ENCODE data around the gene PCYT1B. TPM values are rescaled to one million over a fixed set of nuclear protein-coding genes. Genes with fewer than 3 reads are reported as not detected.
A peak's percentile ranks its signal among the peaks of the same experiment; 100 is the strongest.

The PCYT1B gene
- total RNA-seq, 1 experiment from 2014 or later, result 20.7 TPM

DNA sequence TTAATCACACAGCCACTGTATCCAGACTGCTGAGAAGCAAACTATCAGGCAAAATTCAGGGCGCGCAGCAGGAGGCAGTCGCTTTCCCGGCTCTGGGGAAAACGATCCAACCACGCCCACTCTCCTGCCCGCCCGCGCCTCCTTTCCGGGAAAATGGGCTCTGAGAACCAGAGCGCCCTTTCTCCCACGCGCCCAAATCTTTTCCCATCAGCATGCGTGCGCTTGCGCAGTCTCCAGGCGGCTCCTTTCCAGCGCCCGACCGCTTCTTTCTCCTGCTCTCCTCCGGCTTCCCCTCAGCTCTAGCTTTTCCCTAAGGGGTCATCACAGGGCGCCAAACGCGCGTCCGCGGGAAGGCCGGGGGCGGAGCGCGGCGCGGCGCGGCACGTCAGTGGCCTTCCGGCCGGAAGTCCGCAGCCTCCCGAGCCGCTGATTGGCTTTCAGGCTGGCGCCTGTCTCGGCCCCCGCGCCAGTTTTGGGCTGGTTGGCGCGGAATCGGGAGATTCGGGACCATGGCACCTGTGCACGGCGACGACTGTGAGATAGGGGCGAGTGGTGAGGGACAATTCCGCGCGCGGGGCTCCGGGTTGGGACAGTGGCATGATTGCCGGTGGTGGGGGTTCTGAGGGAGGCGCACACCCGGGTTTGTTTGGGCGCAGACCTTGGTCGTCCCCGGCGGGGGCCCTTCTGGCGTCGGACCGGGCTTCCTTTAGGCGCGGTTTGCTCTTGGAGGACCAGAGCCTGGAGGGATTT is 46.5 kb upstream of the PCYT1B start, which contains the start of gene POLA1 (continued):
- TF ChIP-seq EMX1 (CRISPR knock-in tag; IDR thresholded peaks at IDR 0.05) (no peak), NR3C1 (CRISPR knock-in tag; conservative IDR thresholded peaks at IDR 0.05; ENCODE audit: low read depth) (no peak), MXD4 (CRISPR knock-in tag; IDR thresholded peaks at IDR 0.05; ENCODE audit: borderline replicate concordance) (no peak), ESRRA (CRISPR knock-in tag; IDR thresholded peaks at IDR 0.05; ENCODE audit: borderline replicate concordance) (no peak), SMAD4 (CRISPR knock-in tag; IDR thresholded peaks at IDR 0.05) (no peak)
- TF ChIP-seq, protein P1, sequence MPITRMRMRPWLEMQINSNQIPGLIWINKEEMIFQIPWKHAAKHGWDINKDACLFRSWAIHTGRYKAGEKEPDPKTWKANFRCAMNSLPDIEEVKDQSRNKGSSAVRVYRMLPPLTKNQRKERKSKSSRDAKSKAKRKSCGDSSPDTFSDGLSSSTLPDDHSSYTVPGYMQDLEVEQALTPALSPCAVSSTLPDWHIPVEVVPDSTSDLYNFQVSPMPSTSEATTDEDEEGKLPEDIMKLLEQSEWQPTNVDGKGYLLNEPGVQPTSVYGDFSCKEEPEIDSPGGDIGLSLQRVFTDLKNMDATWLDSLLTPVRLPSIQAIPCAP (CRISPR knock-in tag; IDR thresholded peaks at IDR 0.05), result no peak
- TF ChIP-seq, protein P2, sequence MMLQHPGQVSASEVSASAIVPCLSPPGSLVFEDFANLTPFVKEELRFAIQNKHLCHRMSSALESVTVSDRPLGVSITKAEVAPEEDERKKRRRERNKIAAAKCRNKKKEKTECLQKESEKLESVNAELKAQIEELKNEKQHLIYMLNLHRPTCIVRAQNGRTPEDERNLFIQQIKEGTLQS (CRISPR knock-in tag; conservative IDR thresholded peaks at IDR 0.05), result no peak
- TF ChIP-seq, protein P3, sequence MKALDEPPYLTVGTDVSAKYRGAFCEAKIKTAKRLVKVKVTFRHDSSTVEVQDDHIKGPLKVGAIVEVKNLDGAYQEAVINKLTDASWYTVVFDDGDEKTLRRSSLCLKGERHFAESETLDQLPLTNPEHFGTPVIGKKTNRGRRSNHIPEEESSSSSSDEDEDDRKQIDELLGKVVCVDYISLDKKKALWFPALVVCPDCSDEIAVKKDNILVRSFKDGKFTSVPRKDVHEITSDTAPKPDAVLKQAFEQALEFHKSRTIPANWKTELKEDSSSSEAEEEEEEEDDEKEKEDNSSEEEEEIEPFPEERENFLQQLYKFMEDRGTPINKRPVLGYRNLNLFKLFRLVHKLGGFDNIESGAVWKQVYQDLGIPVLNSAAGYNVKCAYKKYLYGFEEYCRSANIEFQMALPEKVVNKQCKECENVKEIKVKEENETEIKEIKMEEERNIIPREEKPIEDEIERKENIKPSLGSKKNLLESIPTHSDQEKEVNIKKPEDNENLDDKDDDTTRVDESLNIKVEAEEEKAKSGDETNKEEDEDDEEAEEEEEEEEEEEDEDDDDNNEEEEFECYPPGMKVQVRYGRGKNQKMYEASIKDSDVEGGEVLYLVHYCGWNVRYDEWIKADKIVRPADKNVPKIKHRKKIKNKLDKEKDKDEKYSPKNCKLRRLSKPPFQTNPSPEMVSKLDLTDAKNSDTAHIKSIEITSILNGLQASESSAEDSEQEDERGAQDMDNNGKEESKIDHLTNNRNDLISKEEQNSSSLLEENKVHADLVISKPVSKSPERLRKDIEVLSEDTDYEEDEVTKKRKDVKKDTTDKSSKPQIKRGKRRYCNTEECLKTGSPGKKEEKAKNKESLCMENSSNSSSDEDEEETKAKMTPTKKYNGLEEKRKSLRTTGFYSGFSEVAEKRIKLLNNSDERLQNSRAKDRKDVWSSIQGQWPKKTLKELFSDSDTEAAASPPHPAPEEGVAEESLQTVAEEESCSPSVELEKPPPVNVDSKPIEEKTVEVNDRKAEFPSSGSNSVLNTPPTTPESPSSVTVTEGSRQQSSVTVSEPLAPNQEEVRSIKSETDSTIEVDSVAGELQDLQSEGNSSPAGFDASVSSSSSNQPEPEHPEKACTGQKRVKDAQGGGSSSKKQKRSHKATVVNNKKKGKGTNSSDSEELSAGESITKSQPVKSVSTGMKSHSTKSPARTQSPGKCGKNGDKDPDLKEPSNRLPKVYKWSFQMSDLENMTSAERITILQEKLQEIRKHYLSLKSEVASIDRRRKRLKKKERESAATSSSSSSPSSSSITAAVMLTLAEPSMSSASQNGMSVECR (CRISPR knock-in tag; IDR thresholded peaks at IDR 0.05; ENCODE audit: borderline replicate concordance), result peak; percentile 50; the same call in 1 of the 2 replicates
- TF ChIP-seq, protein P4, sequence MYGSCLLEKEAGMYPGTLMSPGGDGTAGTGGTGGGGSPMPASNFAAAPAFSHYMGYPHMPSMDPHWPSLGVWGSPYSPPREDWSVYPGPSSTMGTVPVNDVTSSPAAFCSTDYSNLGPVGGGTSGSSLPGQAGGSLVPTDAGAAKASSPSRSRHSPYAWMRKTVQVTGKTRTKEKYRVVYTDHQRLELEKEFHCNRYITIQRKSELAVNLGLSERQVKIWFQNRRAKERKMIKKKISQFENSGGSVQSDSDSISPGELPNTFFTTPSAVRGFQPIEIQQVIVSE (CRISPR knock-in tag; IDR thresholded peaks at IDR 0.05; ENCODE audit: borderline replicate concordance), result no peak

DNA sequence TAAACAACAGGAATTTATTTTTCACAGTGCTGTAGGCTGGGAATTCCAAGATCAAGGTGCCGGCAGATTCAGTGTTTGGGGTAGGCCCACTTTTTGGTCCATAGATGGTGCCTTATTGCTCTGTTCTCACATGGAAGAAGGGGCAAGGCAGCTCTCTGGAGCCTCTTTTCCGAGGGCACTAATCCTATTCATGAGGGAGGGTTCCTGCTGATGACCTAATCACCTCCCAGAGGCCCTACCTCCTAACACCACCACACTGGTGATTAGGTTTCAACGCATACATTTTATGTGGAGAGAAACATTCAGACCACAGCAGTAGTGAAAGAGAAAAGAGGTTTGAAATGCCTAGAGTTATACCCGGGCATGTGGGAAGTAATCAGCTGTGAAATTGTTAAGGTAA is 45.2 kb upstream of the PCYT1B start:
- Mint-ChIP-seq H3K9me3 (no peaks in the 10 kb centered on the region), H3K36me3 (no peaks in the 10 kb centered on the region), H3K27ac (peak overlapping the region; percentile 79), H3K27me3 (ENCODE audit: low read depth) (no peaks in the 10 kb centered on the region), H3K4me3 (peak overlapping the region; percentile 84), H3K4me1 (peaks cover 24% of the 10 kb centered on the region)
- ATAC-seq, result peak; percentile 32
- ChIA-PET POLR2A (interaction anchor here (0.5 kb wide), 1 partner anchor 59 kb away, joined by 3 read pairs; no protein-coding TSS in a partner anchor), CTCF (no interaction called here)
- TF ChIP-seq GABPB1 (CRISPR knock-in tag; IDR thresholded peaks at IDR 0.05) (no peak), ELF4 (CRISPR knock-in tag; IDR thresholded peaks at IDR 0.05; ENCODE audit: low read depth) (no peak), MYBL2 (CRISPR knock-in tag; IDR thresholded peaks at IDR 0.05) (no peak), TEAD4 (CRISPR knock-in tag; IDR thresholded peaks at IDR 0.05) (no peak)
- DNase-seq (ENCODE audit: low spot score), result no peak

DNA sequence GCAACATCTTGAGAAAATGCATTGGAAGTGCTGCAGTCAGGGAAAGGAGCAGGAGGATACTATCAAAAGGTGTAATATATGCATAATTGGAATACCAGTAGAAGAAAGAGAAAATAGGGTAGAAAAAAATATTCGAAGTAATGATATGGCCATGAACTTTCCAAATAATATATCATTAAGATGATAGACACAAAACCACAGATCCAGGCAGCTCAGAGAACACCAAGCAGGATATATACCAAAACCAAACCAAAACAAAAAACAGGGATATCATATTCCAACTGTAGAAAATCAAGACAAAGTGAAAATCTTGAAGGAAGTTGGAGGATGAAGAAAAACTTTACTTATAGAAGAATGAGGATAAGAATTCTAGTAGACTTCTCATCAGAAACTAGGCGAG is 36.9 kb upstream of the PCYT1B start:
- Mint-ChIP-seq H3K4me1 (no peaks in the 10 kb centered on the region), H3K4me3 (no peak overlapping the region), H3K9me3 (no peaks in the 10 kb centered on the region), H3K27ac (no peak overlapping the region), H3K27me3 (ENCODE audit: low read depth) (peaks cover 6% of the 10 kb centered on the region; the same call in 1 of the 2 replicates), H3K36me3 (no peaks in the 10 kb centered on the region)
- DNase-seq (ENCODE audit: low spot score), result no peak
- POLR2A ChIA-PET, result no interaction called here
- ATAC-seq, result no peak
- CTCF ChIA-PET, result no interaction called here
- TF ChIP-seq, protein P1 (CRISPR knock-in tag; IDR thresholded peaks at IDR 0.05), result no peak
- TF ChIP-seq, protein P5, sequence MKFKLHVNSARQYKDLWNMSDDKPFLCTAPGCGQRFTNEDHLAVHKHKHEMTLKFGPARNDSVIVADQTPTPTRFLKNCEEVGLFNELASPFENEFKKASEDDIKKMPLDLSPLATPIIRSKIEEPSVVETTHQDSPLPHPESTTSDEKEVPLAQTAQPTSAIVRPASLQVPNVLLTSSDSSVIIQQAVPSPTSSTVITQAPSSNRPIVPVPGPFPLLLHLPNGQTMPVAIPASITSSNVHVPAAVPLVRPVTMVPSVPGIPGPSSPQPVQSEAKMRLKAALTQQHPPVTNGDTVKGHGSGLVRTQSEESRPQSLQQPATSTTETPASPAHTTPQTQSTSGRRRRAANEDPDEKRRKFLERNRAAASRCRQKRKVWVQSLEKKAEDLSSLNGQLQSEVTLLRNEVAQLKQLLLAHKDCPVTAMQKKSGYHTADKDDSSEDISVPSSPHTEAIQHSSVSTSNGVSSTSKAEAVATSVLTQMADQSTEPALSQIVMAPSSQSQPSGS (CRISPR knock-in tag; IDR thresholded peaks at IDR 0.05; ENCODE audit: borderline replicate concordance, low read depth), result no peak
- TF ChIP-seq JUN (CRISPR knock-in tag; IDR thresholded peaks at IDR 0.05), result no peak
- TF ChIP-seq, protein P4 (CRISPR knock-in tag; IDR thresholded peaks at IDR 0.05; ENCODE audit: borderline replicate concordance), result no peak
- TF ChIP-seq FOXP1 (CRISPR knock-in tag; IDR thresholded peaks at IDR 0.05; ENCODE audit: borderline replicate concordance), result no peak
- no peak for TF ChIP-seq SMAD3 (CRISPR knock-in tag; IDR thresholded peaks at IDR 0.05; ENCODE audit: borderline replicate concordance)
- TF ChIP-seq, protein P6, sequence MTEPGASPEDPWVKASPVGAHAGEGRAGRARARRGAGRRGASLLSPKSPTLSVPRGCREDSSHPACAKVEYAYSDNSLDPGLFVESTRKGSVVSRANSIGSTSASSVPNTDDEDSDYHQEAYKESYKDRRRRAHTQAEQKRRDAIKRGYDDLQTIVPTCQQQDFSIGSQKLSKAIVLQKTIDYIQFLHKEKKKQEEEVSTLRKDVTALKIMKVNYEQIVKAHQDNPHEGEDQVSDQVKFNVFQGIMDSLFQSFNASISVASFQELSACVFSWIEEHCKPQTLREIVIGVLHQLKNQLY (CRISPR knock-in tag; IDR thresholded peaks at IDR 0.05), result no peak
- no peak for TF ChIP-seq FOXJ3 (CRISPR knock-in tag; IDR thresholded peaks at IDR 0.05; ENCODE audit: borderline replicate concordance)

Measured in WTC11 (cell line).